Stimulated activated CD8-positive, alpha-beta memory T cell treated with anti-CD3 and anti-CD28 coated beads, Interleukin-4, amount 100 ng/mL, for 48 hours (primary cell): ENCODE measurements around the gene IL24.

ENCODE experiments used
- DNase-seq: peaks from one replicate; pipeline ENCODE4 v3.0.0-alpha.2; 2020

The IL24 gene

GRCh38 chr1:206882555-206882954 lies 14.7 kb upstream of the IL24 start:
- DNase-seq, result no peak

GRCh38 chr1:206883160-206883559 lies 14.1 kb upstream of the IL24 start:
- DNase-seq, result no peak

- DNase-seq, result no peak
These were observed 13.4 kb upstream of the IL24 start for GRCh38 chr1:206883876-206884275.

- DNase-seq, result no peak
These were observed 11.7 kb upstream of the IL24 start for GRCh38 chr1:206885341-206886060.

GRCh38 chr1:206886831-206887230 lies 10.4 kb upstream of the IL24 start:
- DNase-seq, result no peak

- DNase-seq, result no peak
These were observed 9.5 kb upstream of the IL24 start for GRCh38 chr1:206887701-206888100.

GRCh38 chr1:206890125-206891060 lies 6.8 kb upstream of the IL24 start:
- DNase-seq, result no peak

GRCh38 chr1:206891412-206891811 lies 5.8 kb upstream of the IL24 start:
- no peak for DNase-seq

GRCh38 chr1:206892351-206892984 lies 4.8 kb upstream of the IL24 start:
- no peak for DNase-seq

GRCh38 chr1:206893380-206893779 lies 3.9 kb upstream of the IL24 start:
- no peak for DNase-seq

- DNase-seq, result no peak
These were observed 1.9 kb upstream of the IL24 start for GRCh38 chr1:206895325-206895724.

GRCh38 chr1:206895837-206896242 lies 1.4 kb upstream of the IL24 start:
- DNase-seq, result no peak

- DNase-seq, result no peak
These were observed 982 bp upstream of the IL24 start for GRCh38 chr1:206896261-206896660.

GRCh38 chr1:206898089-206898914 lies 1.1 kb downstream of the IL24 start:
- DNase-seq, result no peak

- DNase-seq, result no peak
These were observed 1.7 kb downstream of the IL24 start for GRCh38 chr1:206898915-206899431.

GRCh38 chr1:206899717-206900116 lies 2.5 kb downstream of the IL24 start:
- DNase-seq, result no peak

- no peak for DNase-seq
These were observed 2.9 kb downstream of the IL24 start for GRCh38 chr1:206900149-206900548.

- no peak for DNase-seq
These were observed 4.7 kb downstream of the IL24 start for GRCh38 chr1:206901944-206902343.

- DNase-seq, result no peak
These were observed 5.5 kb downstream of the IL24 start for GRCh38 chr1:206902702-206903101.

- DNase-seq, result no peak
These were observed 6.4 kb downstream of the IL24 start for GRCh38 chr1:206903687-206904086.

GRCh38 chr1:206904423-206905142 lies 7.3 kb downstream of the IL24 start:
- DNase-seq, result no peak
